ENCODE measurements around the gene NKX2-4. TPM values are rescaled to one million over a fixed set of nuclear protein-coding genes. Genes with fewer than 3 reads are reported as not detected.

Gene NKX2-4
- total and polyA plus RNA-seq, 10 of the 15 experiments (the other 5 are each of a cell fraction or from before 2014, with no cell fraction given): not detected

DNA sequence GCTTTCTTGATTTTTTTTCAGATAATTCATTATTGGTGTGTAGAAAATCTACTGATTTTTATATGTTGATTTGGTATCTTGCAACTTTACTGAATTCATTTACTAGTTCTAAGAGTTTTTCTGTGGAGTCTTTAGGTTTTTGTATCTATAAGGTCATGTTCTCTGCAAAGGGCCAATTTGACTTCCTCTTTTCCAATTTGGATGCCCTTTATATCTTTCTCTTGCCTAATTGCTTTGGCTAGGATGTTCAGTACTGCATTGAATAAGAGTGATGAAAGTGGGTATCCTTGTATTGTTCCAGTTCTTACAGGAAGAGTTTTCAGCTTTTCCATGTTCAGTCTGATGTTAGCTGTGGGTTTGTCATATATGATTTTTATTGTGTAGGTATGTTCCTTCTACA, 14.4 kb upstream of the NKX2-4 start:
- Histone ChIP-seq H3K4me1 (ENCODE audit: control insufficient read depth, insufficient read depth, low read length) (no peaks in the 10 kb centered on the region), H3K4me2 (ENCODE audit: control insufficient read depth, insufficient read depth) (no peak overlapping the region), H3K9ac (ENCODE audit: control insufficient read depth, insufficient read depth, low read length) (no peak overlapping the region), H3K36me3 (ENCODE audit: control insufficient read depth in 2 of 2, insufficient read depth in 2 of 2, low read length in 1 of 2) (no peaks in the 10 kb centered on the region), H4K20me1 (ENCODE audit: control insufficient read depth, insufficient read depth) (no peaks in the 10 kb centered on the region), H2AFZ (ENCODE audit: control insufficient read depth, low read depth, low read length) (no peak overlapping the region), H3K27me3 (replicated peaks in 1 of 2; ENCODE audit: control insufficient read depth in 2 of 2, insufficient read depth in 2 of 2, low read length in 1 of 2) (no peaks in the 10 kb centered on the region), H3K27ac (ENCODE audit: control insufficient read depth, insufficient read depth) (no peak overlapping the region), H3K4me3 (no peak overlapping the region), H3K79me2 (ENCODE audit: control insufficient read depth, insufficient read depth, low read length) (no peaks in the 10 kb centered on the region), H3K9me3 (replicated peaks; ENCODE audit: control insufficient read depth, insufficient read depth, low read length) (no peaks in the 10 kb centered on the region)
- ATAC-seq (no peak), FAIRE-seq (no peak), DNase-seq (ENCODE audit: low read depth, low spot score) (no peak)
- RAD21 ChIA-PET (ENCODE audit: unreplicated experiment): no interaction called here
- CTCF ChIA-PET: no interaction called here
- intact Hi-C loops (cut with micrococcal nuclease; ENCODE audit: unreplicated experiment): no loop called here
- SMC1A ChIA-PET (ENCODE audit: uncharacterized antibody, unreplicated experiment): no interaction called here
- POLR2A ChIA-PET: no interaction called here
- no TSS peak for BruUV-seq (replicated peaks)
- TF ChIP-seq SPI1 (IDR thresholded peaks at IDR 0.05; ENCODE audit: borderline replicate concordance, insufficient read depth, low read depth, low read length) (0 out of 2 replicates have a peak, but pooled peaks have one; percentile 11), RELA (IDR thresholded peaks at IDR 0.05; ENCODE audit: borderline replicate concordance, partially characterized antibody) (no peak)
- TF ChIP-seq, protein P1, sequence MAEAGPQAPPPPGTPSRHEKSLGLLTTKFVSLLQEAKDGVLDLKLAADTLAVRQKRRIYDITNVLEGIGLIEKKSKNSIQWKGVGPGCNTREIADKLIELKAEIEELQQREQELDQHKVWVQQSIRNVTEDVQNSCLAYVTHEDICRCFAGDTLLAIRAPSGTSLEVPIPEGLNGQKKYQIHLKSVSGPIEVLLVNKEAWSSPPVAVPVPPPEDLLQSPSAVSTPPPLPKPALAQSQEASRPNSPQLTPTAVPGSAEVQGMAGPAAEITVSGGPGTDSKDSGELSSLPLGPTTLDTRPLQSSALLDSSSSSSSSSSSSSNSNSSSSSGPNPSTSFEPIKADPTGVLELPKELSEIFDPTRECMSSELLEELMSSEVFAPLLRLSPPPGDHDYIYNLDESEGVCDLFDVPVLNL (IDR thresholded peaks at IDR 0.05; ENCODE audit: low read depth, low read length): no peak
- in situ Hi-C loops (cut with MboI): no loop called here

DNA sequence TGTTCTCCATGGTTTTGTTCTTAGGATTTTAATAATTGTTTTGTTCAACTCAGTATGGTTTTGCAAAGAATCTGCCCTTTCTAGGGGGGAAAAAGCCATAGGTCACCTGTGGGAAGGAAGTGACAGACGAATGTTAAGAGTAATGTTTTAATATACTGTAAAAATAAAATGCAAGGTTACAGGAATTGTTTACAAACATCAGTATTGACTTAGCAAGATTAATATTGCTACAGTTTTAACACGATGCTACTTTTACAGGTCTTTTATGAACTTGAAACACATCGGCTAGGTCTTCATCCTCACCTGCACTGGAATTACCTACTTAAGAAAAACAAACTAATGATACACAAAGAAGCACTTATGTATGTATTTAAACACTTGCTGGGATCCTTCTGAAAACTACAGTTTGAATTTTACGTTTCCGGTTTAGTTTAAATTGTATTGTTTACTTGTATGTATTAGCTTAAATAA, 1.7 kb upstream of the NKX2-4 start:
- Histone ChIP-seq H3K4me1 (ENCODE audit: control insufficient read depth, insufficient read depth, low read length) (no peaks in the 10 kb centered on the region), H2AFZ (ENCODE audit: control insufficient read depth, low read depth, low read length) (no peak overlapping the region), H3K79me2 (ENCODE audit: control insufficient read depth, insufficient read depth, low read length) (no peaks in the 10 kb centered on the region), H3K9ac (ENCODE audit: control insufficient read depth, insufficient read depth, low read length) (no peak overlapping the region), H3K27me3 (replicated peaks in 1 of 2; ENCODE audit: control insufficient read depth in 2 of 2, insufficient read depth in 2 of 2, low read length in 1 of 2) (peaks cover 8 to 13% of the 10 kb centered on the region in 2 experiments; a peak in 3 of 4 replicates), H3K36me3 (ENCODE audit: control insufficient read depth in 2 of 2, insufficient read depth in 2 of 2, low read length in 1 of 2) (no peaks in the 10 kb centered on the region), H3K4me3 (no peak overlapping the region), H3K4me2 (ENCODE audit: control insufficient read depth, insufficient read depth) (no peak overlapping the region), H3K9me3 (replicated peaks; ENCODE audit: control insufficient read depth, insufficient read depth, low read length) (no peaks in the 10 kb centered on the region; the same call in 2 of the 3 replicates), H4K20me1 (ENCODE audit: control insufficient read depth, insufficient read depth) (no peaks in the 10 kb centered on the region), H3K27ac (ENCODE audit: control insufficient read depth, insufficient read depth) (no peak overlapping the region)
- SMC1A ChIA-PET (ENCODE audit: uncharacterized antibody, unreplicated experiment): no interaction called here
- ATAC-seq (no peak), FAIRE-seq (no peak), DNase-seq (ENCODE audit: low read depth, low spot score) (no peak)
- intact Hi-C loops (cut with micrococcal nuclease; ENCODE audit: unreplicated experiment): loop anchor here (10.0 kb wide), 1 partner anchor 106 kb away; no protein-coding TSS in a partner anchor
- in situ Hi-C loops (cut with MboI): no loop called here
- RAD21 ChIA-PET (ENCODE audit: unreplicated experiment): no interaction called here
- POLR2A ChIA-PET: no interaction called here
- WGBS (ENCODE audit: insufficient coverage, insufficient replicate concordance, low lambda C conversion rate, missing lambda C conversion rate): 49% methylated on average over 5 of the region's 5 CpGs
- BruUV-seq (replicated peaks): no TSS peak
- CTCF ChIA-PET: no interaction called here
- TF ChIP-seq KAT2A (conservative IDR thresholded peaks at IDR 0.05; ENCODE audit: control insufficient read depth, low read depth, low read length): no peak
- TF ChIP-seq EP300 (IDR thresholded peaks at IDR 0.05; ENCODE audit: borderline replicate concordance in 1 of 2, control insufficient read depth in 1 of 2, low read depth in 2 of 2, low read length in 2 of 2): no peak
- TF ChIP-seq, protein P2, sequence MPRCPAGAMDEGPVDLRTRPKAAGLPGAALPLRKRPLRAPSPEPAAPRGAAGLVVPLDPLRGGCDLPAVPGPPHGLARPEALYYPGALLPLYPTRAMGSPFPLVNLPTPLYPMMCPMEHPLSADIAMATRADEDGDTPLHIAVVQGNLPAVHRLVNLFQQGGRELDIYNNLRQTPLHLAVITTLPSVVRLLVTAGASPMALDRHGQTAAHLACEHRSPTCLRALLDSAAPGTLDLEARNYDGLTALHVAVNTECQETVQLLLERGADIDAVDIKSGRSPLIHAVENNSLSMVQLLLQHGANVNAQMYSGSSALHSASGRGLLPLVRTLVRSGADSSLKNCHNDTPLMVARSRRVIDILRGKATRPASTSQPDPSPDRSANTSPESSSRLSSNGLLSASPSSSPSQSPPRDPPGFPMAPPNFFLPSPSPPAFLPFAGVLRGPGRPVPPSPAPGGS (IDR thresholded peaks at IDR 0.05; ENCODE audit: borderline replicate concordance, insufficient read depth, low read depth, low read length, poor library complexity, severe bottlenecking): no peak
- TF ChIP-seq, protein P3, sequence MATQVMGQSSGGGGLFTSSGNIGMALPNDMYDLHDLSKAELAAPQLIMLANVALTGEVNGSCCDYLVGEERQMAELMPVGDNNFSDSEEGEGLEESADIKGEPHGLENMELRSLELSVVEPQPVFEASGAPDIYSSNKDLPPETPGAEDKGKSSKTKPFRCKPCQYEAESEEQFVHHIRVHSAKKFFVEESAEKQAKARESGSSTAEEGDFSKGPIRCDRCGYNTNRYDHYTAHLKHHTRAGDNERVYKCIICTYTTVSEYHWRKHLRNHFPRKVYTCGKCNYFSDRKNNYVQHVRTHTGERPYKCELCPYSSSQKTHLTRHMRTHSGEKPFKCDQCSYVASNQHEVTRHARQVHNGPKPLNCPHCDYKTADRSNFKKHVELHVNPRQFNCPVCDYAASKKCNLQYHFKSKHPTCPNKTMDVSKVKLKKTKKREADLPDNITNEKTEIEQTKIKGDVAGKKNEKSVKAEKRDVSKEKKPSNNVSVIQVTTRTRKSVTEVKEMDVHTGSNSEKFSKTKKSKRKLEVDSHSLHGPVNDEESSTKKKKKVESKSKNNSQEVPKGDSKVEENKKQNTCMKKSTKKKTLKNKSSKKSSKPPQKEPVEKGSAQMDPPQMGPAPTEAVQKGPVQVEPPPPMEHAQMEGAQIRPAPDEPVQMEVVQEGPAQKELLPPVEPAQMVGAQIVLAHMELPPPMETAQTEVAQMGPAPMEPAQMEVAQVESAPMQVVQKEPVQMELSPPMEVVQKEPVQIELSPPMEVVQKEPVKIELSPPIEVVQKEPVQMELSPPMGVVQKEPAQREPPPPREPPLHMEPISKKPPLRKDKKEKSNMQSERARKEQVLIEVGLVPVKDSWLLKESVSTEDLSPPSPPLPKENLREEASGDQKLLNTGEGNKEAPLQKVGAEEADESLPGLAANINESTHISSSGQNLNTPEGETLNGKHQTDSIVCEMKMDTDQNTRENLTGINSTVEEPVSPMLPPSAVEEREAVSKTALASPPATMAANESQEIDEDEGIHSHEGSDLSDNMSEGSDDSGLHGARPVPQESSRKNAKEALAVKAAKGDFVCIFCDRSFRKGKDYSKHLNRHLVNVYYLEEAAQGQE (IDR thresholded peaks at IDR 0.05; ENCODE audit: low read depth, low read length): no peak
- no peak for TF ChIP-seq POU2F2 (IDR thresholded peaks at IDR 0.05; ENCODE audit: borderline replicate concordance, low read depth, low read length)
- TF ChIP-seq HDAC6 (IDR thresholded peaks at IDR 0.05; ENCODE audit: unreplicated experiment): no peak
- no peak for TF ChIP-seq CHD2 (IDR thresholded peaks at IDR 0.05; ENCODE audit: borderline replicate concordance, low read depth, low read length)
- no peak for TF ChIP-seq SREBF1 (IDR thresholded peaks at IDR 0.05; ENCODE audit: low read length)

Measured in GM12878 (cell line).